ENCODE measurements around the gene ZNRF1.

ZNRF1 gene

DNA sequence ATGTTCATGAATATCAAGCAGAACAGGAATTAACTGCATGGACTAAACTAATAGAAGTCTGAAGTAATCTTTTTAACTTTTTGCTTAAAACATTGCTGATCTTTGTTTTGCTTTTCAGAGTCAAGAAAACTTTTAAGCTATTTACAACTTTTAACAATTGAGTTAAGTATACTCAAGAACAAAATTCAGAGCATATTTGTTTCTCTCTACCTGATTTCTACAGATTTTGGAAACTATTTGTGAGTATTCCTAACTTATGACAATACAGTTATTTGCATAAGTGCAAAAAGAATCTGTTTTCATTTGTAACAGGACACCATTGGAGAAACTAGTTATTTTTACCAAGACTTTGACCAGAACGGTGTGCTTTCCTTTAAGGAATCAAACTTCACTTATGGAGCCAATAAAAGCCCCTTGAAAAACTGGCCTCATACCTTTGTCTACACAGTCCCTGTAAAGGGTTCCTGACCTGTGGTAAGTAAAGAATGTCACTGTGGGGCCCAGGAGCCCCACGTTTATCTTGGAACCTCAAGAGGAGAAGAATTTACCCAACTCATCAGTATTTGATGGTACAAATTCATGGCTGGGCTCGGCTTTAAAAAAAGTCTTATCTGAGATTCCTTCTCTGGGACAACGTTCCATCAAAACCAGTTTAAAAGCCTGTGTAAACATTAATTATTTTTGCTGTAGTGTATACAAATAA lies 129.0 kb downstream of the ZNRF1 start:
- TF ChIP-seq, protein P1, sequence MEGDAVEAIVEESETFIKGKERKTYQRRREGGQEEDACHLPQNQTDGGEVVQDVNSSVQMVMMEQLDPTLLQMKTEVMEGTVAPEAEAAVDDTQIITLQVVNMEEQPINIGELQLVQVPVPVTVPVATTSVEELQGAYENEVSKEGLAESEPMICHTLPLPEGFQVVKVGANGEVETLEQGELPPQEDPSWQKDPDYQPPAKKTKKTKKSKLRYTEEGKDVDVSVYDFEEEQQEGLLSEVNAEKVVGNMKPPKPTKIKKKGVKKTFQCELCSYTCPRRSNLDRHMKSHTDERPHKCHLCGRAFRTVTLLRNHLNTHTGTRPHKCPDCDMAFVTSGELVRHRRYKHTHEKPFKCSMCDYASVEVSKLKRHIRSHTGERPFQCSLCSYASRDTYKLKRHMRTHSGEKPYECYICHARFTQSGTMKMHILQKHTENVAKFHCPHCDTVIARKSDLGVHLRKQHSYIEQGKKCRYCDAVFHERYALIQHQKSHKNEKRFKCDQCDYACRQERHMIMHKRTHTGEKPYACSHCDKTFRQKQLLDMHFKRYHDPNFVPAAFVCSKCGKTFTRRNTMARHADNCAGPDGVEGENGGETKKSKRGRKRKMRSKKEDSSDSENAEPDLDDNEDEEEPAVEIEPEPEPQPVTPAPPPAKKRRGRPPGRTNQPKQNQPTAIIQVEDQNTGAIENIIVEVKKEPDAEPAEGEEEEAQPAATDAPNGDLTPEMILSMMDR (IDR thresholded peaks at IDR 0.05): no peak

DNA sequence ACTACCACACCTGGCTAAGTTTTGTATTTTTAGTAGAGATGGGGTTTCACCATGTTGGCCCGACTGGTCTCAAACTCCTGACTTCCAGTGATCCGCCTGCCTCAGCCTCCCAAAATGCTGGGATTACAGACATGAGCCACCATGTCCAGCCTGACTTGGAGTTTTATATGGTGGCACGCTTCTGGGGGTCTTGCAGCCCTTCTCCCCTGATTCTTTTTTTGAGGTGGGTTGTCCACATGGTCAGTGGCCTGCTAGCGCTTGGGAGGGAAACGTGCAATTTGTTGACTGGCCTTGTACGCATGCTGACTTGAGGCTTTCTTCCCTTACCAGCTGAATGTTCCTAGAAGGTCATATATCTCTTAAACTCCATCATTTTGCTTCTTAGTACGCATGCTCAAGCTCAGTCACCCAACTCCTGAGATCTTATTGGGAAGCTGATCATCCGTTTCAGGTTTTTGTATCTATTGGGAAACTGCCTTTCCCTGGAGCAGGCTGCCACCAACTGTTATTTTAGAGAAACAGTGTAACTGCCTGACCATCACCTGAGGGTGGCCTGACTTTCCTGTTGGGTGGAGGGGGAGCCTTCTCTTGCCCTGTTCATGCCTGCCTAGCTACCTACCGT lies 131.4 kb downstream of the ZNRF1 start:
- TF ChIP-seq, protein P1 (IDR thresholded peaks at IDR 0.05): no peak

DNA sequence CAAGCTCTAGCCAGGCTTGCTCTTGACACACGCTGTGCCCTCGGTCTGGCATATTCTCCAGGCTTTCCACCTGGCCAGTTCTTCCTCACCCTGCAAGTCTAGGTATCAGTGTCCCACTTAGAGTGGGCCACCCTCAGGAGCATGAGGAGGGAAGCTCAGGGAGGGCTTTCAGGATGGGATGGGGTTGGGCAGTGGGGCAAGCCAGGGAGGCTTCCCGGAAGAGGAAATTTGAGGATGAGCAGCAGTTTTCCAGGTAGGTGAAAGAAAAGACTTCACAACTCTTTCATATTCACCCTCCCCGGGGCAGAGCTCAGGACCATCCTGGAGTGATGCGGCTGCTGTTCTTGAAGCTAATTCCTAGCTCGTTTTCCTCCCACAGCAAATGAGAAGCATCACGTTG lies 132.3 kb downstream of the ZNRF1 start:
- TF ChIP-seq, protein P1 (IDR thresholded peaks at IDR 0.05): no peak

DNA sequence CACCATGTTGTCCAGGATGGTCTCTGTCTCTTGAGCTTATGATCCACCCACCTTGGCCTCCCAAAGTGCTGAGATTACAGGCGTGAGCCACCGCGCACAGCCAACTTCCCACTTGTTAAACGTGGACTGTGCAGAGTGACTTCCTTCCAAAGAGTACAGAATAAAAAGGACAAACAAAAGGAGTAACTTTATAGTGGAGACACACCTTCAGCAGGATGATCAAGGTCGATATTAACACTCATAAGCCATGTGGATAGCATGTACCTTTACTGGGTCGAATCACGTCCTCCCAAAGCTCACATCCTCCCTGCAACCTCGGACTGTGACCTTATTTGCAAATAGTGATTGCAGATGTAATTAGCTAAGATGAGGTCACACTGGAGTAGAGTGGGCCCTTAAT lies 139.4 kb downstream of the ZNRF1 start:
- TF ChIP-seq, protein P1 (IDR thresholded peaks at IDR 0.05): no peak

DNA sequence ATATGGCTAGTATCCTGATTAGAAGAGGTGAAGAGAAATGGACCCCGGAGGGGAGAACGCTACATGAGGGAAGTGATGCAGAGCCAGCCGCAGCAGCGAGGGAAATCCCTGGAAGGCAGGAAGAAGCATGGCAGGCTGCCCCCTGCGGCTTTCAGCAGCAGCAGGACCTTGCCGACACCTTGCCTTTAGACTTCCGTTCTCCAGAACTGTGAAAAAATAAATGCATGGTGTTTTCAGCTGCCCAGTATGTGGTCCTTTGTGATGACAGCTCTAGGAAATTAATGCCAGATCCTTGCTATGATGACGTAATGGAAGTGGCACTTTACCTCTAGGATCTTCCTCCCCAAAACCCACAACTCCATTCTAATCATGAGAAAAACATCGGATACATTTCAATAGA lies 139.8 kb downstream of the ZNRF1 start:
- TF ChIP-seq, protein P1 (IDR thresholded peaks at IDR 0.05): no peak

DNA sequence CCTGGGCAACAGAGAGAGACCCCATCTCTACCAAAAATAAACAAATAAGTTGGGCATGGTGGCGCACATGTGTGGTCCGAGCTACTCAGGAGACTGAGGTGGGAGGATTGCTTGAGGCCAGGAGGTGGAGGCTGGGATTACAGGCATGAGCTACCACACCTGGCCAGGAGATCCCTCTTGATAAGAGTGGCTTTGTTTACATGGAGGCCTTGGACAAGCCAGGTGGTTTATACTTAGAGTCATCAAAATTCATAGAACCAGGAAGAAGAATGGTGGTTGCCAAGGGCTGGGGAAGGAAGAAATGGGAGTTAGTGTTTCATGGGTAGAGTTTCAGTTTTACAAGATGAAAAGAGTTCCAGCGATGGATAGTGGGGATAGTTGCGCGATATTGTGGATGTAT lies 140.7 kb downstream of the ZNRF1 start:
- TF ChIP-seq, protein P1 (IDR thresholded peaks at IDR 0.05): no peak

DNA sequence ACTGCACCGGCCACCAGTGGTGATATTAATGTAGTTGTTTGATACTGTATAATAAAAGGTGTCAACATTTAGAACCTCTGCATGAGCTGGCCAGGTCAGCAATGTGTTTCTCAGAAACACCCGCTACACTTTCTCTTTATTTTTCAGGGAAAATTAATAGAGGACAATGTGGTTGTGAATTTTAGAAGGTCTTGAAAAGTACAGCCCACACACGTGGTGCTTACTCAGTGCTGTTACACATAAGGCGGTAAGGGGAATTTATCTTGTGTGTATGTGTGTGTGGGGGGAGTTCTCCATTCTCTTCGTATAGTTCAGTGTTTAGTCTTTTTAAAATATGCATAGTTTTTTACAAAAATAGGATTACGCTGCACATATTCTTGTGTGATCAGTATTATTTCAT lies 145.1 kb downstream of the ZNRF1 start:
- TF ChIP-seq, protein P1 (IDR thresholded peaks at IDR 0.05): no peak

All from LNCAP (cell line).